GM12801 (cell line): ENCODE data around the gene CD44.

Source experiments
- TF ChIP-seq, protein P1 (sequence below): IDR thresholded peaks from one replicate; pipeline ENCODE4 v1.5.1; 2011; ENCODE audit warnings: control low read depth; ENCODE audit not compliant: insufficient read length; ENCODE audit errors: extremely low read depth

The CD44 gene

GRCh38 chr11:35256296-35256695 lies 117.3 kb downstream of the CD44 start:
- TF ChIP-seq, protein P1, sequence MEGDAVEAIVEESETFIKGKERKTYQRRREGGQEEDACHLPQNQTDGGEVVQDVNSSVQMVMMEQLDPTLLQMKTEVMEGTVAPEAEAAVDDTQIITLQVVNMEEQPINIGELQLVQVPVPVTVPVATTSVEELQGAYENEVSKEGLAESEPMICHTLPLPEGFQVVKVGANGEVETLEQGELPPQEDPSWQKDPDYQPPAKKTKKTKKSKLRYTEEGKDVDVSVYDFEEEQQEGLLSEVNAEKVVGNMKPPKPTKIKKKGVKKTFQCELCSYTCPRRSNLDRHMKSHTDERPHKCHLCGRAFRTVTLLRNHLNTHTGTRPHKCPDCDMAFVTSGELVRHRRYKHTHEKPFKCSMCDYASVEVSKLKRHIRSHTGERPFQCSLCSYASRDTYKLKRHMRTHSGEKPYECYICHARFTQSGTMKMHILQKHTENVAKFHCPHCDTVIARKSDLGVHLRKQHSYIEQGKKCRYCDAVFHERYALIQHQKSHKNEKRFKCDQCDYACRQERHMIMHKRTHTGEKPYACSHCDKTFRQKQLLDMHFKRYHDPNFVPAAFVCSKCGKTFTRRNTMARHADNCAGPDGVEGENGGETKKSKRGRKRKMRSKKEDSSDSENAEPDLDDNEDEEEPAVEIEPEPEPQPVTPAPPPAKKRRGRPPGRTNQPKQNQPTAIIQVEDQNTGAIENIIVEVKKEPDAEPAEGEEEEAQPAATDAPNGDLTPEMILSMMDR: no peak

GRCh38 chr11:35257281-35257680 lies 118.3 kb downstream of the CD44 start:
- TF ChIP-seq, protein P1: no peak

- TF ChIP-seq, protein P1: no peak
Measured at GRCh38 chr11:35259529-35259928, 120.6 kb downstream of the CD44 start.

- TF ChIP-seq, protein P1: no peak
Measured at GRCh38 chr11:35260342-35260985, 121.5 kb downstream of the CD44 start.

DNA sequence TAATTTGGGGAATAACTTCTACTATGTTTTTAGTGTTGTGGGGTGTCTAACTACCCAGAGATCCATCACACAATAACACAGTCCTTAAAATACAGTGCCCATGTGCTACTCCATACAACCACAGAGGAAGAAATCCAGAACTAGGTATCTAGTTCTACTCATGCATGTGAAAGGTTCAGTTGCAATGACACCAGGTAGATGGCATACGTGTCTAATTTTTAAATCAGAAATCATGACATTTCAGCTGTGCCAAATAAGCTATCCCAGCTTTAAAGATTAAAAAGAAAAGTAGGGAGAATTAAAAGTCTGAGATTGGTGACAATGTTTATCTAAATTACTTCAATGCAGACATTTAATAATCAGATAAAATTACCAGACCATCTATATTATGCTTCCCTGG lies 122.2 kb downstream of the CD44 start:
- TF ChIP-seq, protein P1: no peak

DNA sequence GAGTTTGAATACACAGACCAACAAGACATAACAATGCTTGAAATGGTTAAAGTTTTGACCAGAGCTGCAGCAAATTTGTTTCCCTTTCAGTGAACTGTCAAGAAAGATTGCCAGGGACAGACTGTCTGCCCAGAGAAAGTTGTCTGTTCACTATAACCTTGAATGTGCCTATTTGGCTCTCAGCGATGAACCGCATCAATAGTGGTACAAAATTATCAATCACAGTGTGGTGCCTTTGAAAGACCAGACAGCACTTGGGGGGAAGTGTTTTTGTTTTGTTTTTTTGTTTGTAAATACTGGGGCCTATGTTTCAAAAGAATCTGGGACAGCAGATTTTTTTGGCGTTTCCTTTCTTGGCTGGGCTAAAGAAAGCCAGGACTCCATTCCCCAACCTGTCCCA lies 123.1 kb downstream of the CD44 start:
- TF ChIP-seq, protein P1: no peak

GRCh38 chr11:35262735-35263134 lies 123.8 kb downstream of the CD44 start:
- TF ChIP-seq, protein P1: no peak
